Activated gamma-delta T cell (primary cell): Measurements from ENCODE around the gene PIK3R6.

Experiments
- DNase-seq: peaks from one replicate; lab custom pipeline; 2025; lab: John Stamatoyannopoulos, UW

PIK3R6 gene

GRCh38 chr17:8894673-8895578, 27.5 kb upstream of the PIK3R6 start:
- no peak for DNase-seq

GRCh38 chr17:8894202-8894671, 26.8 kb upstream of the PIK3R6 start:
- no peak for DNase-seq

GRCh38 chr17:8893621-8894201, 26.2 kb upstream of the PIK3R6 start:
- no peak for DNase-seq

GRCh38 chr17:8893059-8893458, 25.6 kb upstream of the PIK3R6 start:
- no peak for DNase-seq

GRCh38 chr17:8892338-8892690, 24.8 kb upstream of the PIK3R6 start:
- no peak for DNase-seq

GRCh38 chr17:8890671-8891070, 23.2 kb upstream of the PIK3R6 start:
- DNase-seq, result no peak

- no peak for DNase-seq
These were observed 22.2 kb upstream of the PIK3R6 start for GRCh38 chr17:8889458-8890210.

- DNase-seq, result no peak
These were observed 21.3 kb upstream of the PIK3R6 start for GRCh38 chr17:8888704-8889302.

- no peak for DNase-seq
These were observed 20.6 kb upstream of the PIK3R6 start for GRCh38 chr17:8887834-8888703.

GRCh38 chr17:8887301-8887700, 19.8 kb upstream of the PIK3R6 start:
- no peak for DNase-seq

- no peak for DNase-seq
These were observed 18.7 kb upstream of the PIK3R6 start for GRCh38 chr17:8885967-8886684.

- DNase-seq, result peak; percentile 64
These were observed 17.9 kb upstream of the PIK3R6 start for GRCh38 chr17:8885163-8885966.

GRCh38 chr17:8884336-8884990, 17.0 kb upstream of the PIK3R6 start:
- no peak for DNase-seq

- DNase-seq, result no peak
These were observed 15.9 kb upstream of the PIK3R6 start for GRCh38 chr17:8883353-8883752.

- DNase-seq, result no peak
These were observed 14.1 kb upstream of the PIK3R6 start for GRCh38 chr17:8881606-8882005.

- DNase-seq, result no peak
These were observed 13.0 kb upstream of the PIK3R6 start for GRCh38 chr17:8880466-8880865.

GRCh38 chr17:8879410-8879809, 11.9 kb upstream of the PIK3R6 start:
- DNase-seq, result no peak

GRCh38 chr17:8877984-8878383, 10.5 kb upstream of the PIK3R6 start:
- no peak for DNase-seq

- DNase-seq, result no peak
These were observed 8.5 kb upstream of the PIK3R6 start for GRCh38 chr17:8875957-8876356.
